ENCODE measurements around the gene QPRT.
"Not testable (repeated sequence)": the region's sequence is repeated elsewhere in the genome, so short reads cannot be mapped to it uniquely, and the experiment has no call there.

The QPRT gene

GRCh38 chr16:29662729-29663015, 16.3 kb upstream of the QPRT start:
- no peak for DNase-seq (ENCODE audit: low read depth in 2 of 2, low spot score in 1 of 2)

- DNase-seq (ENCODE audit: low read depth in 2 of 2, low spot score in 1 of 2) = peak in 1 of 2 donors; percentile 24
Observed at GRCh38 chr16:29663016-29663806, 15.8 kb upstream of the QPRT start, which contains the start of gene SPN. Gene SPN (plus strand): TSS chr16:29663247. CDS start chr16:29663729, 482 bp downstream.

GRCh38 chr16:29663807-29664090, 15.2 kb upstream of the QPRT start:
- DNase-seq (ENCODE audit: low read depth in 2 of 2, low spot score in 1 of 2) = no peak

GRCh38 chr16:29664091-29664921, 14.7 kb upstream of the QPRT start:
- DNase-seq (ENCODE audit: low read depth in 2 of 2, low spot score in 1 of 2) = no peak

GRCh38 chr16:29665294-29666077, 13.5 kb upstream of the QPRT start:
- DNase-seq (ENCODE audit: low read depth in 2 of 2, low spot score in 1 of 2) = no peak

GRCh38 chr16:29667322-29667610, 11.7 kb upstream of the QPRT start:
- DNase-seq (ENCODE audit: low read depth in 2 of 2, low spot score in 1 of 2) = not testable (repeated sequence)

- DNase-seq (ENCODE audit: low read depth in 2 of 2, low spot score in 1 of 2) = no peak
Observed at GRCh38 chr16:29667755-29668154, 11.2 kb upstream of the QPRT start.

- DNase-seq (ENCODE audit: low read depth in 2 of 2, low spot score in 1 of 2) = no peak
Observed at GRCh38 chr16:29668267-29668666, 10.7 kb upstream of the QPRT start.

GRCh38 chr16:29673501-29673900, 5.5 kb upstream of the QPRT start:
- no peak for DNase-seq (ENCODE audit: low read depth in 2 of 2, low spot score in 1 of 2)

- no peak for DNase-seq (ENCODE audit: low read depth in 2 of 2, low spot score in 1 of 2)
Observed at GRCh38 chr16:29674188-29674587, 4.8 kb upstream of the QPRT start.

DNA sequence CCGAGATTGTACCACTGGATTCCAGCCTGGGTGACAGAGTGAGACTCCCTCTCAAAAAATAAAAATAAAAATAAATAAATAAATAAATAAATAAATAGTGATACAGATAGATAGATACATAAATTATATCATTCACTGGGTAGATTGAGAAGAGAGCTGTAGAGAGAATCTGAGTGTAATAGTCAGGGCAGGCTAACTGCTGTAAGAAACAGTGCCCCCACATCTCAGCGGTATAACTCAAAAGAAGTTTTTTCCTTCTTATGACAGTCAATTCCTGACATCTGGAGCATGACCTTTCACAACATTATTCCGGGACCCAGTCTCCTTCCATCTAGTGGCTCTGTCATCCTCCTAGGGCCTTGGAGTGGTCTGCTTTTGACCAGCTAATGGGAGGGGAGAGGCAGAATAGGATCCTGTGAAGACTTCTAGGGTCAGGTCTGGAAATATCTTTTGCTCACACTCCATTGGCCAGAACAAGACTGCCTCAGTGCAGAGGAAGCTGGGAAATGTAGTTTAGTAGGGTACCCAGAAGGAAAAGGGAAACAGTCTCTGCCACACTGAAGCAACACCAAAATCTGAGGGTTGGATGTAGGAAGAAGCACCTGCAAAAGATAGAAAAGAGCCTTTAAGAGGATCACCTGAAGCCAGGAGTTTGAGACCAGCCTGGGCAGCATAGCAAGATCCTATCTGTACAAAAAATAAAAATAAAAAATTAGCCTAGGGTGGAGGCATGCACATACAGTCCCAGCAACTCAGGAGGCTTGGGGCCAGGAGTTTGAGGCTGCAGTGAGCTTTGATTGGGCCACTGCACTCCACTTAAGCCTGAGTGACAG, 3.0 kb upstream of the QPRT start:
- DNase-seq (ENCODE audit: low read depth in 2 of 2, low spot score in 1 of 2) = no peak

DNA sequence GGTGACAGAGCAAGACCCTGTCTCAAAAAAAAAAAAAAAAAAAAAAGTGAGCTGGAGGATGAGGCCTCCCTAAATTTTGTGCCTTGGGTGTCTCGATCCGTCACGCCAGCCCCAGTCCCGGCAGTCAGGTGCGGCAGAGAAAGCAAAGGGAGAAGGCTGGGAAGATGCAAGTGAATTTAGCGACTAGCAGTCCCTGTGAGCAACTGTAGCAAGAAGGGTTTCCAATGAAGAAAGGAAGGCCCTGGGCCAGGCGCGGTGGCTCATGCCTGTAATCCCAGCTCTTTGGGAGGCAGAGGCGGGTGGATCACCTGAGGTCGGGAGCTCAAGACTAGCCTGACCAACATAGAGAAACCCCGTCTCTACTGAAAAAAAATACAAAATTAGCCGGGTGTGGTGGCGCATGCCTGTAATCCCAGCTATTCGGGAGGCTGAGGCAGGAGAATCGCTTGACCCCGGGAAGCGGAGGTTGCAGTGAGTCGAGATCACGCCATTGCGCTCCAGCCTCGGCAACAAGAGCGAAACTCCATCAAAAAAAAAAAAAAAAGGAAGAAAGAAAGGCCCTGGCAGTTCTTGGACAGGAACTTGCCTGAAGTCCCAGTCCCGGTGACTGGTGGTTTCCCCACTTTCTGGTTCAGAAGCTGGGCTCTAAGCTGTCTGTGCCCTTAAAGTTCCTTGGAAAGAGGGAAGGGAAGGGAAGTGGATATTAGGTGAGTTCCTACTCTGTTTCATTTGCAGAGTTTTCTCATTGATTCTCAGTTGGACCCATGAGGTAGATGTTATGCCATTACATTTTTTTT, 1.8 kb upstream of the QPRT start:
- no peak for DNase-seq (ENCODE audit: low read depth in 2 of 2, low spot score in 1 of 2)

DNA sequence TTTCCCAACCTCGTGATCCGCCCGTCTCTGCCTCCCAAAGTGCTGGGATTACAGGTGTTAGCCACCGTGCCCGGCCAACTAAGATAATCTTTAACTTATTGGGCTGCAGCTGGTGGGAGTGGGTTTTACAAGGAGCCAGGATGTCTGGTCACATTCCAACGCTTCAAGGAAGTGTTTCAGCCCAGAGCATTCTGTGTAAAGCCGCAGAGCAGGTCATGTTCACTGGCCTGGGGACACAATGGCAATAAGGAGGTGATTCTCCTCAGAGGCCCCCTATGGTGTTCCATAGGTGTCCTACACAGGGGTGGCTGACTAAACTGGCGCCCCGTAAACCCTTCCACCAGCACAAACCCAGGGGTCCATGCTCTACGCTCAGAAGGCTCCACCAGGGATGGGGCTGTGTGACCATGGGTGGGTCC, 1.2 kb downstream of the QPRT start:
- no peak for DNase-seq (ENCODE audit: low read depth in 2 of 2, low spot score in 1 of 2)

DNA sequence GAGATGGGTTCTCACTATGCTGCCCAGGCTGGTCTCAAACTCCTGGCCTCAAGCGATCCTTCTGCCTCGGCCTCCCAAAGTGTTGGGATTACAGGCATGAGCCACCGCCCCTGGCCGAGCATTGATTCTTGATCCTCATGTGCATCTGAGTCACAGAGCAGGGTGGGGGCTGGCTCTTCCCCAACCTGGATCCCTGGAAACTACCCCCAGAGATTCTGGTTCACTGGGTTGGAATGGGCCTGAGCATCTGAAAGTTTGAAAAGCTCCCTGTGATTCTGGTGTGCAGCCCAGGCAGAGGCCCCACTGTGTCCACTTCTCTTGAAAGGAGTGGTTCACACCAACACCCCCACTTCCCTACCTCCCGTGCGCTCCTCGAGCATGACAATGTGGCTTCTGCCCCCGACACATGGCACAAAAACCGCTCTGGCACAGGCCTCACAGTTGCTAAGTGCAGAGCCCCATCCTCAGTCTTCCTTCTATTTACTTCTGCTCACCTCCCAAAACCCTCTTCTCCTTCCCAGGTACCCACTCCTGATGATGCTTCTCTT, 4.6 kb downstream of the QPRT start:
- DNase-seq (ENCODE audit: low read depth in 2 of 2, low spot score in 1 of 2) = no peak

GRCh38 chr16:29684679-29685078, 5.7 kb downstream of the QPRT start:
- DNase-seq (ENCODE audit: low read depth in 2 of 2, low spot score in 1 of 2) = no peak

- DNase-seq (ENCODE audit: low read depth in 2 of 2, low spot score in 1 of 2) = no peak
Observed at GRCh38 chr16:29686740-29687332, 7.9 kb downstream of the QPRT start.

DNA sequence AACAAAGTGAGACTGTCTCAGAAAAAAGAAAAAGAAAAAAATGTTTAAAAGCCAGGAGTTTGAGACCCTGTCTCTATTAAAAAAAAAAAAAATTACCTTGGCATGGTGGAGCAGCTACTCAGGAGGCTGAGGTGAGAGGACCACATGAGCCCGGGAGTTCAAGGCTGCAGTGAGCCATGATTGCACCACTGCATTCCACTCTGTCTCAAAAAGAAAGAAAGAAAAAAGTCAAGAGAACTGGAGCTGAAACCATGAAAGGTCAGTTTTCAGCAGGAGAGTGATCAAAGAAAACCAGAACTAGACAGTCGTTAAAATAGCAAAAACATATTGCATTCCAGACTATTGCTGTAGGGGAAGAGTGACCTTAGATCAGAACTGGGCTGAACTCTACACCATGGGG, 8.8 kb downstream of the QPRT start:
- DNase-seq (ENCODE audit: low read depth in 2 of 2, low spot score in 1 of 2) = no peak

GRCh38 chr16:29688172-29688571, 9.2 kb downstream of the QPRT start:
- no peak for DNase-seq (ENCODE audit: low read depth in 2 of 2, low spot score in 1 of 2)

DNA sequence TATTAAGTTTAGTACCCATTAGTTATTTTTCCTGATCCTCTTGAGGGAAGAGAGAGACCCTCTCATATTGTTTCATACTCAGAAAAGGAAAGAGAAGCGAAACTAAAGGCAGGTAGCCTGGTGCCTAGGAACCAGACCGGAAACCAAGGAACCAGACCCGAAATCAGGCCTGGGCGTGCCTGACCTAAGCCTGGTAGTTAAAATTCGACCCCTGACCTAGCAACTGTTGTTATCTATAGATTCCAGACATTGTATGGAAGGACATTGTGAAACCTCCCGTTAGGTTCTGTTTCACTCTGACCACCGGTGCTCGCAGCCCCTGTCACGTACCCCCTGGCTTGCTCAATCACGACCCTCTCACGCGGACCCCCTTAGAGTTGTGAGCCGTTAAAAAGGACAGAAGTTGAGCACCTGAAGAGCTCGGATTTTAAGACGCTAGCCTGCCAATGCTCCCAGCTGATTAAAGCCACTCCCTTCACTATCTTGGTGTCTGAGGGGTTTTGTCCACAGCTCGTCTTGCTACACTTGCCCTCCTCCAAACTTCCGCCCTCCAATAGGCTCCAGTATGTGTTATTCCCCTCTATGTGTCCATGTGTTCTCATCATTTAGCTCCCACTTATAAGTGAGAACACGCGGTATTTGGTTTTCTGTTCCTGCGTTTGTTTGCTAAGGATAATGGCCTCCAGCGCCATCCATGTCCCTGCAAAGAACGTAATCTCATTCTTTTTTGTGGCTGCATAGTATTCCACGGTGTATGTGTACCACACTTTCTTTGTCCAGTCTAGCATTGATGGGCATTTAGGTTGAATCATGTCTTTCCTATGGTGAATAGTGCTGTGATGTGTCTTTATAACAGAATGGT, 10.7 kb downstream of the QPRT start:
- DNase-seq (ENCODE audit: low read depth in 2 of 2, low spot score in 1 of 2) = not testable (repeated sequence)

Data from stimulated activated CD8-positive, alpha-beta memory T cell treated with anti-CD3 and anti-CD28 coated beads, Interleukin-4, amount 100 ng/mL, for 4 hours (primary cell).